Right lobe of liver (tissue), 6 donors: ENCODE measurements around the gene AMN1. TPM values are rescaled to one million over a fixed set of nuclear protein-coding genes. Genes with fewer than 3 reads are reported as not detected.
A peak's percentile ranks its signal among the peaks of the same experiment; 100 is the strongest.

ENCODE experiments used
- ATAC-seq, 4 donors: fragments of 200-7000 bp; cut with Tn5 transposase; one replicate each; pipeline ENCODE4 v1.9.1; 2020; ENCODE audit warnings: mild to moderate bottlenecking in 4 of 4, moderate library complexity in 4 of 4
- DNase-seq, 3 donors: peaks; one replicate each; pipeline ENCODE4 v3.0.0-alpha.2; 2020
- H3K27ac ChIP-seq, 3 donors: fragments of 200-600 bp; one replicate each; pipeline ENCODE4 v1.8.0; 2022
- H3K27me3 ChIP-seq, 2 donors: fragments of 200-600 bp; one replicate each; pipeline ENCODE4 v1.8.0; 2022
- H3K36me3 ChIP-seq, 4 donors: fragments of 200-600 bp; sonication (generic) in 1 of 4; one replicate each; pipeline versions ENCODE4 v1.5.1 to v1.8.0; 2017 to 2022; ENCODE audit warnings: control low read depth in 1 of 4
- H3K4me1 ChIP-seq, 4 donors: fragments of 200-600 bp; sonication (generic) in 1 of 4; one replicate each; pipeline versions ENCODE4 v1.5.1 to v1.8.0; 2017 to 2022; ENCODE audit warnings: control low read depth in 1 of 4
- H3K4me3 ChIP-seq, 3 donors: fragments of 200-600 bp; one replicate each; pipeline ENCODE4 v1.8.0; 2022
- H3K9me3 ChIP-seq, 4 donors: fragments of 200-600 bp; sonication (generic) in 1 of 4; one replicate each; pipeline versions ENCODE4 v1.5.1 to v1.8.0; 2017 to 2022; ENCODE audit warnings: control low read depth in 1 of 4
- POLR2A ChIP-seq: fragments of 450-650 bp; IDR thresholded peaks from one replicate; pipeline ENCODE4 v1.6.1; 2017; ENCODE audit warnings: antibody characterized with exemption, mild to moderate bottlenecking
- WGBS: methylation state at CpG from one replicate; pipeline ENCODE4 v1.1.6; 2018; ENCODE audit warnings: low coverage, low lambda C conversion rate; ENCODE audit not compliant: insufficient coverage; ENCODE audit errors: missing lambda C conversion rate; 5-methylcytosine and 5-hydroxymethylcytosine counted together
- intact Hi-C, 2 donors: fragments of 100-400 bp; cut with DNase I; formaldehyde crosslinking; loops; one replicate each; pipeline versions ENCODE4 v1.11.2 to v1.14.1; 2022
- total RNA-seq, 6 experiments: library from RNA; depleted of rRNA in 2 of 6; stranded (reverse); fragments of >200 nt in 2 of 6; fragmentation: NEBNext Ultra II Directional in 3 of 6; extraction: Animal tissue kit (Norgen Biotek cat#: 25700) in 3 of 6; gene quantifications; one replicate each; pipeline versions ENCODE4 v1.1.0 to v1.2.4, GENCODE V29; 2016 to 2023
- TF ChIP-seq, protein P1 (sequence below), 4 donors: fragments of 200-600 bp in 3 of 4; fragments of 450-650 bp in 1 of 4; IDR thresholded peaks; one replicate each; pipeline versions ENCODE4 v1.5.1 to v1.8.0; 2016 to 2022; ENCODE audit warnings: antibody characterized with exemption in 4 of 4, mild to moderate bottlenecking in 2 of 4
- donor health status: DM: no; HTN: yes; CAD: no.
- donor health status: DM: no; HTN: no; CAD: no.
- donor health status: DM: no; HTN: no; CAD: no.
- donor health status: DM: no; HTN: yes; CAD: no.
- donor health status: DM: no; HTN: yes; CAD: no.

The AMN1 gene
- total RNA-seq, 6 experiments from 2014 or later, result 1.2 to 7.3 (median 2.8) TPM

DNA sequence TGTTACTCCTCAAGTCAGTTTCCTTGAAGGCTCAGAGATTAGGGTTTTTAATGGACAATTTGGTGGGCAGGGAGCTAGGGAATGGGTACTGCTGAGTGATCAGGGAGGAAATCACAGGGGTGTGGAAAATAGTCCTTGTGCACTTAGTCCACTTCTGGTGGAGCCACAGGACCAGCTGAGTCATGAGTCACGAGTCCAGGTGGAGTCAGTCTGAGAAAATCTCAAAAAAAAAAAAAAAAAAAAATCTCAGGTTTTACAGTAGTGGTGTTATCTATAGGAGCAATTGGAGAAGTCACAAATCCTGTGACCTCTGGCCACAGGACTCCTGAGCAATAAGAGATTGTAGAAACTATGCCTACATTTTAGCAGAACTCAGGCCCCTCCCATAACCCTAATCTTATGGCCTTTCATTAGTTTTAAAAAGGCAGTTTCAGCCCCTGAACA lies 28.2 kb upstream of the AMN1 start:
- H3K4me3 ChIP-seq, result no peak overlapping the region
- H3K4me1 ChIP-seq, result peaks cover 0 to 9% (median 0%) of the 10 kb centered on the region in 4 donors
- no peak for DNase-seq
- no peaks in the 10 kb centered on the region for H3K36me3 ChIP-seq
- ATAC-seq, result peak in 1 of 4 donors; percentile 41
- no peaks in the 10 kb centered on the region for H3K9me3 ChIP-seq
- no peak overlapping the region for H3K27ac ChIP-seq
- intact Hi-C loops, result no loop called here
- H3K27me3 ChIP-seq, result no peaks in the 10 kb centered on the region
- TF ChIP-seq, protein P1, sequence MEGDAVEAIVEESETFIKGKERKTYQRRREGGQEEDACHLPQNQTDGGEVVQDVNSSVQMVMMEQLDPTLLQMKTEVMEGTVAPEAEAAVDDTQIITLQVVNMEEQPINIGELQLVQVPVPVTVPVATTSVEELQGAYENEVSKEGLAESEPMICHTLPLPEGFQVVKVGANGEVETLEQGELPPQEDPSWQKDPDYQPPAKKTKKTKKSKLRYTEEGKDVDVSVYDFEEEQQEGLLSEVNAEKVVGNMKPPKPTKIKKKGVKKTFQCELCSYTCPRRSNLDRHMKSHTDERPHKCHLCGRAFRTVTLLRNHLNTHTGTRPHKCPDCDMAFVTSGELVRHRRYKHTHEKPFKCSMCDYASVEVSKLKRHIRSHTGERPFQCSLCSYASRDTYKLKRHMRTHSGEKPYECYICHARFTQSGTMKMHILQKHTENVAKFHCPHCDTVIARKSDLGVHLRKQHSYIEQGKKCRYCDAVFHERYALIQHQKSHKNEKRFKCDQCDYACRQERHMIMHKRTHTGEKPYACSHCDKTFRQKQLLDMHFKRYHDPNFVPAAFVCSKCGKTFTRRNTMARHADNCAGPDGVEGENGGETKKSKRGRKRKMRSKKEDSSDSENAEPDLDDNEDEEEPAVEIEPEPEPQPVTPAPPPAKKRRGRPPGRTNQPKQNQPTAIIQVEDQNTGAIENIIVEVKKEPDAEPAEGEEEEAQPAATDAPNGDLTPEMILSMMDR (IDR thresholded peaks at IDR 0.05), result no peak
- no peak for TF ChIP-seq POLR2A
- no CpG with 5 or more reads among the region's 1 CpG for WGBS

DNA sequence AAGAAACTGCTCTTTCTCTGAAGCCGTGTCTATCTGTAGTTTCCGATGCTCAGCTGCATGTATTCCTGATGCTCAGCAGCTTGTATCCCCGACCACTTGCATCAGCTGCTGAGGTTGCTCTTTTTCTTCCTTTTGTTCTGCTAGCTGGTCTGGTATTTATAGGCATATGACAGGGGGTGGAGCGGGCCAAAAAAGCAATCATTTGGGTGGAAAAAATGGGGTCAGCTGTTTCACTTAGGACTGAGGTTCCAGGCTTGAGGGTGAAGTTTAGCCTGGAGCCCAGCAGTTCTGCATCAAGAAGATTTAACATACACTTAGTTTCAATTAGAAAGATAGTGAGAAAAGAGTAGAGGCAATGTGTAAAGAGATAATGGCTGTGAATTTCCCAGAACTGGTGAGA lies 23.6 kb upstream of the AMN1 start:
- no peak for DNase-seq
- 77% methylated on average over 4 of the region's 4 CpGs for WGBS
- Histone ChIP-seq H3K27me3 (no peaks in the 10 kb centered on the region), H3K4me3 (no peak overlapping the region), H3K4me1 (peaks cover 0 to 16% (median under 1%) of the 10 kb centered on the region in 4 donors), H3K36me3 (no peaks in the 10 kb centered on the region), H3K9me3 (peaks cover 0 to 6% (median 0%) of the 10 kb centered on the region in 4 donors), H3K27ac (no peak overlapping the region)
- intact Hi-C loops, result no loop called here
- peak in 3 of 4 donors; percentile 5 to 35 (median 20) for ATAC-seq
- TF ChIP-seq, protein P1 (IDR thresholded peaks at IDR 0.05), result no peak
- TF ChIP-seq POLR2A, result no peak

- H3K4me3 ChIP-seq, result no peak overlapping the region
- H3K27ac ChIP-seq, result no peak overlapping the region
- TF ChIP-seq POLR2A, result no peak
- TF ChIP-seq, protein P1 (IDR thresholded peaks at IDR 0.05), result no peak
- WGBS, result 83% methylated on average over 2 of the region's 2 CpGs
- H3K36me3 ChIP-seq, result no peaks in the 10 kb centered on the region
- peaks cover 0 to 27% (median 2%) of the 10 kb centered on the region in 4 donors for H3K4me1 ChIP-seq
- no peaks in the 10 kb centered on the region for H3K27me3 ChIP-seq
- DNase-seq, result no peak
- no peak for ATAC-seq
- intact Hi-C loops, result no loop called here
- H3K9me3 ChIP-seq, result peaks cover 0 to 6% (median 0%) of the 10 kb centered on the region in 4 donors
Observed at GRCh38 chr12:31751085-31751484, 22.3 kb upstream of the AMN1 start.

DNA sequence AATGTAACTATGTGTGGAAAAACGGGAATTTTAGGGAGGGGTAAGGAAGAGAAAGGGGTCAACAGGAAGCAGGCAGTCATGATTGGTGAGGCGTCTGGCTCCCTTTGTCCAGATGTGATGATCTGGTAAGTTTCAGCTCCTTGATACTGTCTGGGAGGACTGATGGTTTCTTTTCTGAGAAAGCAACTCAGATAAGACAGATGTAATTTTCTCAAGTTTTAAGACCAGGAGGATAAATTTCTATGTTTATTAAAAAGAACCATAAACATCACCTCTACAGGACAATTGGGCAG lies 21.9 kb upstream of the AMN1 start:
- Histone ChIP-seq H3K27ac (no peak overlapping the region), H3K4me1 (peaks cover 0 to 27% (median 2%) of the 10 kb centered on the region in 4 donors), H3K4me3 (no peak overlapping the region), H3K9me3 (peaks cover 0 to 6% (median 0%) of the 10 kb centered on the region in 4 donors), H3K36me3 (no peaks in the 10 kb centered on the region), H3K27me3 (no peaks in the 10 kb centered on the region)
- ATAC-seq (no peak), DNase-seq (no peak)
- intact Hi-C loops, result no loop called here
- 50% methylated on average over 2 of the region's 2 CpGs for WGBS
- no peak for TF ChIP-seq POLR2A
- TF ChIP-seq, protein P1 (IDR thresholded peaks at IDR 0.05), result no peak
